Heart left ventricle (tissue), 16 donors: ENCODE measurements around the gene RSPH1. TPM values are rescaled to one million over a fixed set of nuclear protein-coding genes. Genes with fewer than 3 reads are reported as not detected.

Source experiments
- ATAC-seq, 4 donors: fragments of 200-7000 bp; cut with Tn5 transposase; one replicate each; pipeline ENCODE4 v1.9.1; 2020 to 2022; ENCODE audit warnings: moderate library complexity in 4 of 4, mild to moderate bottlenecking in 3 of 4, moderate number of reproducible peaks in 1 of 4
- DNase-seq, 5 donors: peaks; one replicate each; pipeline ENCODE4 v3.0.0-alpha.2; 2020
- H3K27ac ChIP-seq, 12 donors: fragments of 200-600 bp; sonication (generic) in 4 of 12; one replicate each; pipeline versions ENCODE4 v1.5.0 to v1.8.0; 2016 to 2022; ENCODE audit warnings: mild to moderate bottlenecking in 2 of 12
- H3K27me3 ChIP-seq, 9 donors: fragments of 200-600 bp; sonication (generic) in 2 of 9; one replicate each; pipeline versions ENCODE4 v1.5.1 to v1.8.0; 2016 to 2022; ENCODE audit warnings: mild to moderate bottlenecking in 3 of 9
- H3K36me3 ChIP-seq, 9 donors: fragments of 200-600 bp; sonication (generic) in 2 of 9; one replicate each; pipeline versions ENCODE4 v1.5.0 to v1.8.0; 2018 to 2022; ENCODE audit warnings: mild to moderate bottlenecking in 2 of 9
- H3K4me1 ChIP-seq, 12 donors: fragments of 200-600 bp; sonication (generic) in 4 of 12; one replicate each; pipeline versions ENCODE4 v1.5.0 to v1.8.0; 2016 to 2022; ENCODE audit warnings: mild to moderate bottlenecking in 3 of 12
- H3K4me3 ChIP-seq, 12 donors: fragments of 200-600 bp; sonication (generic) in 4 of 12; one replicate each; pipeline versions ENCODE4 v1.5.0 to v1.8.0; 2017 to 2022; ENCODE audit warnings: mild to moderate bottlenecking in 9 of 12, moderate library complexity in 4 of 12
- H3K9me3 ChIP-seq, 12 donors: fragments of 200-600 bp; sonication (generic) in 4 of 12; one replicate each; pipeline versions ENCODE4 v1.5.0 to v1.8.0; 2016 to 2022; ENCODE audit warnings: mild to moderate bottlenecking in 1 of 12
- POLR2A ChIP-seq, 2 donors: fragments of 450-650 bp; IDR thresholded peaks; one replicate each; pipeline ENCODE4 v1.6.1; 2017; ENCODE audit warnings: antibody characterized with exemption in 2 of 2, mild to moderate bottlenecking in 2 of 2, moderate library complexity in 2 of 2
- WGBS, 4 donors: extraction: QIAGEN DNeasy Blood & Tissue Kit in 2 of 4; methylation state at CpG; one replicate each; pipeline versions ENCODE4 v1.1.5 to v1.1.7; 2013 to 2018; 5-methylcytosine and 5-hydroxymethylcytosine counted together
- intact Hi-C, 10 donors: fragments of 100-400 bp; cut with DNase I; formaldehyde crosslinking; loops; one replicate each; pipeline versions ENCODE4 v1.11.1 to v1.14.2; 2022
- polyA plus RNA-seq, 2 donors: library from polyadenylated mRNA; stranded (reverse); fragments of 200-250 nt; gene quantifications; one replicate each; pipeline ENCODE4 v1.2.3, GENCODE V29; 2013
- total RNA-seq, 9 donors: library from RNA; depleted of rRNA in 2 of 9; stranded (reverse); fragments of >200 nt in 2 of 9; fragmentation: NEBNext Ultra II Directional in 3 of 9; extraction: Animal tissue kit (Norgen Biotek cat#: 25700) in 3 of 9; gene quantifications; one replicate each; pipeline versions ENCODE4 v1.1.0 to v1.2.4, GENCODE V29; 2016 to 2023
- TF ChIP-seq, protein P1 (sequence below), 12 donors: fragments of 200-600 bp; sonication (generic) in 4 of 12; IDR thresholded peaks; one replicate each; pipeline versions ENCODE4 v1.5.0 to v1.8.0; 2018 to 2022; ENCODE audit warnings: antibody characterized with exemption in 12 of 12, mild to moderate bottlenecking in 5 of 12
- donor health status: ischemic (EF 13 %, LVEDD 7.1; RV severe dilation, severe dysfunction).
- donor health status: healthy with polysubstance abuse.
- donor health status: DM: no; HTN: yes; CAD: no.
- donor health status: DM: no; HTN: no; CAD: no.
- donor health status: ischemic (EF 25% LVEDD 6.9; RV normal size, moderate dysfunction).
- donor health status: ischemic (EF 25% LVEDD 5.7; RV mildly dilated, moderate dysfunction).
- donor health status: healthy.
- donor health status: DM: yes; HTN: yes; CAD: no.
- donor health status: ischemic (EF 35%, LVEDD 5.7; RV mildly dilated, moderate dysfunction).
- donor health status: nonischemic (EF 11% LVEDD 7.7; RV severe dilation, severe dysfunction).
- donor health status: DM: yes; HTN: yes; CAD: no.
- donor health status: PGD.
- donor health status: ischemic (EF 29% LVEDD 5.4; RV normal size, mild dysfunction).
- donor health status: nonischemic (EF 23%, LVEDD 6.1; RV moderate dilation, normal function).

RSPH1 gene
- total and polyA plus RNA-seq, 11 donors = 0.11 to 0.18 TPM; not detected in 9

- peaks cover 0 to 69% (median 35%) of the 10 kb centered on the region in 9 donors for H3K36me3 ChIP-seq
- TF ChIP-seq POLR2A (IDR thresholded peaks at IDR 0.05) = no peak
- TF ChIP-seq, protein P1, sequence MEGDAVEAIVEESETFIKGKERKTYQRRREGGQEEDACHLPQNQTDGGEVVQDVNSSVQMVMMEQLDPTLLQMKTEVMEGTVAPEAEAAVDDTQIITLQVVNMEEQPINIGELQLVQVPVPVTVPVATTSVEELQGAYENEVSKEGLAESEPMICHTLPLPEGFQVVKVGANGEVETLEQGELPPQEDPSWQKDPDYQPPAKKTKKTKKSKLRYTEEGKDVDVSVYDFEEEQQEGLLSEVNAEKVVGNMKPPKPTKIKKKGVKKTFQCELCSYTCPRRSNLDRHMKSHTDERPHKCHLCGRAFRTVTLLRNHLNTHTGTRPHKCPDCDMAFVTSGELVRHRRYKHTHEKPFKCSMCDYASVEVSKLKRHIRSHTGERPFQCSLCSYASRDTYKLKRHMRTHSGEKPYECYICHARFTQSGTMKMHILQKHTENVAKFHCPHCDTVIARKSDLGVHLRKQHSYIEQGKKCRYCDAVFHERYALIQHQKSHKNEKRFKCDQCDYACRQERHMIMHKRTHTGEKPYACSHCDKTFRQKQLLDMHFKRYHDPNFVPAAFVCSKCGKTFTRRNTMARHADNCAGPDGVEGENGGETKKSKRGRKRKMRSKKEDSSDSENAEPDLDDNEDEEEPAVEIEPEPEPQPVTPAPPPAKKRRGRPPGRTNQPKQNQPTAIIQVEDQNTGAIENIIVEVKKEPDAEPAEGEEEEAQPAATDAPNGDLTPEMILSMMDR (IDR thresholded peaks at IDR 0.05) = no peak
- 79 to 82% (median 81%) methylated on average over 9 to 10 of the region's 10 CpGs for WGBS, 4 donors
- no peak overlapping the region for H3K4me3 ChIP-seq
- peaks cover 0 to 21% (median 0%) of the 10 kb centered on the region in 12 donors for H3K4me1 ChIP-seq
- intact Hi-C loops = no loop called here
- DNase-seq (peak in 1 of 5 donors; percentile 1), ATAC-seq (no peak)
- H3K9me3 ChIP-seq = no peaks in the 10 kb centered on the region
- no peaks in the 10 kb centered on the region for H3K27me3 ChIP-seq
- H3K27ac ChIP-seq = no peak overlapping the region
Observed at GRCh38 chr21:42538479-42539275, 42.7 kb upstream of the RSPH1 start.

GRCh38 chr21:42537106-42537742 is 41.2 kb upstream of the RSPH1 start:
- no peak for DNase-seq
- H3K36me3 ChIP-seq = peaks cover 0 to 55% (median 23%) of the 10 kb centered on the region in 9 donors
- no peak overlapping the region for H3K27ac ChIP-seq

DNA sequence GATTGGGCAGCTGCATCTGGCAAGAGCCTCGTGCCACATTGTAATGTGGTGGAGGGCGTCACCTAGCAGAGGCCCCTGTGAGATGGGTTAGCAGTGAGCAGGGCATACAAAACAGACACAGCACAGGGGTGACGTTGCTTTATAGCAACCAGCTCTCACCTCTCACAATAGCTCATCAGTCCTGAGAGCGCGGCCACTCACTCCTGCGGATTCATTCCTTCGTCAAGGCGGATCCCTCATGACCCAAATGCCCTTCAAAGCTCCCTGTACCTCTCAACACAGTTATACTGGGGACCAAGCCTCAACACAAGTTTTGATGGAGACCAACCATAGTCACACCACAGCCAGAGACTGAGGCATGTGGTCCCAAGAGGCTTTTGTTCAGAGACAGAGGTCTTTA is 40.6 kb upstream of the RSPH1 start:
- intact Hi-C loops = loop anchor here in 1 of 10 donors (2.0 kb wide), 1 partner anchor 70 kb away; no protein-coding TSS in a partner anchor
- Histone ChIP-seq H3K27ac (no peak overlapping the region), H3K27me3 (no peaks in the 10 kb centered on the region), H3K4me1 (peaks cover 0 to 34% (median 11%) of the 10 kb centered on the region in 12 donors), H3K9me3 (no peaks in the 10 kb centered on the region), H3K36me3 (peaks cover 0 to 48% (median 19%) of the 10 kb centered on the region in 9 donors), H3K4me3 (no peak overlapping the region)
- ATAC-seq = no peak
- WGBS, 4 donors = 92 to 96% (median 93%) methylated on average over 8 of the region's 8 CpGs
- DNase-seq = no peak
- TF ChIP-seq POLR2A (IDR thresholded peaks at IDR 0.05) = no peak
- TF ChIP-seq, protein P1 (IDR thresholded peaks at IDR 0.05) = no peak

More at GRCh38 chr21:42537106-42537742, 41.2 kb upstream of the RSPH1 start:
- ATAC-seq = no peak
- WGBS, 4 donors = 87 to 93% (median 91%) methylated on average over 4 of the region's 4 CpGs
- intact Hi-C loops = loop anchor here in 1 of 10 donors (2.0 kb wide), 1 partner anchor 70 kb away; no protein-coding TSS in a partner anchor
- H3K27me3 ChIP-seq = no peaks in the 10 kb centered on the region
- H3K4me1 ChIP-seq = peaks cover 0 to 34% (median 10%) of the 10 kb centered on the region in 12 donors
- TF ChIP-seq, protein P1 (IDR thresholded peaks at IDR 0.05) = peak in 5 of 12 donors; percentile 12 to 33 (median 17)
- no peak for TF ChIP-seq POLR2A (IDR thresholded peaks at IDR 0.05)
- no peak overlapping the region for H3K4me3 ChIP-seq
- no peaks in the 10 kb centered on the region for H3K9me3 ChIP-seq
